WTC11 (cell line): Measurements from ENCODE around the gene LAPTM5.

Source experiments
- CREB1 ChIP-seq: sonication (generic); formaldehyde crosslinking; IDR thresholded peaks from 2 replicates; pipeline ENCODE4 v1.8.0; 2023; ENCODE audit warnings: mild to moderate bottlenecking, missing genetic modification reagents
- ESRRA ChIP-seq: sonication (generic); formaldehyde crosslinking; IDR thresholded peaks from 2 replicates; pipeline ENCODE4 v1.8.1; 2022; ENCODE audit warnings: mild to moderate bottlenecking, missing genetic modification reagents, borderline replicate concordance
- FOXP1 ChIP-seq: sonication (generic); formaldehyde crosslinking; IDR thresholded peaks from 2 replicates; pipeline ENCODE4 v1.8.0; 2022; ENCODE audit warnings: missing genetic modification reagents, mild to moderate bottlenecking, moderate library complexity, borderline replicate concordance
- TF ChIP-seq, protein P1 (sequence below): fragments of 200-600 bp; IDR thresholded peaks from 2 replicates; pipeline ENCODE4 v1.8.0; 2022; ENCODE audit warnings: antibody characterized with exemption
- TF ChIP-seq, protein P2 (sequence below): sonication (generic); formaldehyde crosslinking; IDR thresholded peaks from 2 replicates; pipeline ENCODE4 v1.8.1; 2023; ENCODE audit warnings: mild to moderate bottlenecking, moderate library complexity, missing genetic modification reagents

DNA sequence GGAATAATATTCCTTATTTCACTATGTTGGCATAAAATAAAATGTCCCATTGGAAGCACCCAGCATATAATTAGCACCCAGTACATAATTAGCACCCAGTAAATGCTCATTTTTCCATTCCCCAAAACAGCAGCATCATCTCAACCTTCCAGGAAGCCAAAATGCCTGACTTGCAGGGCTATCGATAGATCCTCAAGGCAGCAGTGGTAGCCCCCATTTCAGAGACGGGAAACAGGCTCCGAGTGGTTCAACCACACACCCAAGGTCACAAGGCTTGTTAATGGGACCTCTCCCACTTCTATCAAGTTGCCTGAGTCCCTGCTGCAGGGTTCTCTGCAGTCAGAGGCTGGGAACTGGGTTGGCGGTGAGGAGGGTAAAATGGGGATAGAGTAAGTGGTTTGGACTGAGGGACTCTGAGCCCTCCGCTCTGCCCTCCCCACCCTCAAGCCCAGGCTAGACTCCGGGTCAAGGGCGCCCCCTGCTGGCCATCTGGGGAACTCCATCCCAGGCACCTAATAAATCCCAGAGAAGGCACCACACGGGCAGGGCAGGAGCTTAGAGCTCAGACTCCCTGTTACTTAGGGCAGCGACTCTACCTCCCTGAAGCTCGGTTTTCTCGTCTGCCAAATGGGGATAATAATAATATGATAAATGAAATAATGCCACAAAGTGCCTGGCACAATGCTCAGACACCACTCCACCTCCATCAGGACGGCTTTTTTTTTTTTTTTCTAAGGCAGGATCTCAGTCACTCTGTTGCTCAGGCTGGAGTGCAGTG lies 21.9 kb upstream of the LAPTM5 start:
- TF ChIP-seq, protein P1, sequence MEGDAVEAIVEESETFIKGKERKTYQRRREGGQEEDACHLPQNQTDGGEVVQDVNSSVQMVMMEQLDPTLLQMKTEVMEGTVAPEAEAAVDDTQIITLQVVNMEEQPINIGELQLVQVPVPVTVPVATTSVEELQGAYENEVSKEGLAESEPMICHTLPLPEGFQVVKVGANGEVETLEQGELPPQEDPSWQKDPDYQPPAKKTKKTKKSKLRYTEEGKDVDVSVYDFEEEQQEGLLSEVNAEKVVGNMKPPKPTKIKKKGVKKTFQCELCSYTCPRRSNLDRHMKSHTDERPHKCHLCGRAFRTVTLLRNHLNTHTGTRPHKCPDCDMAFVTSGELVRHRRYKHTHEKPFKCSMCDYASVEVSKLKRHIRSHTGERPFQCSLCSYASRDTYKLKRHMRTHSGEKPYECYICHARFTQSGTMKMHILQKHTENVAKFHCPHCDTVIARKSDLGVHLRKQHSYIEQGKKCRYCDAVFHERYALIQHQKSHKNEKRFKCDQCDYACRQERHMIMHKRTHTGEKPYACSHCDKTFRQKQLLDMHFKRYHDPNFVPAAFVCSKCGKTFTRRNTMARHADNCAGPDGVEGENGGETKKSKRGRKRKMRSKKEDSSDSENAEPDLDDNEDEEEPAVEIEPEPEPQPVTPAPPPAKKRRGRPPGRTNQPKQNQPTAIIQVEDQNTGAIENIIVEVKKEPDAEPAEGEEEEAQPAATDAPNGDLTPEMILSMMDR: peak; percentile 100
- TF ChIP-seq ESRRA: no peak
- no peak for TF ChIP-seq CREB1 (CRISPR knock-in tag)
- no peak for TF ChIP-seq FOXP1 (CRISPR knock-in tag)
- TF ChIP-seq, protein P2, sequence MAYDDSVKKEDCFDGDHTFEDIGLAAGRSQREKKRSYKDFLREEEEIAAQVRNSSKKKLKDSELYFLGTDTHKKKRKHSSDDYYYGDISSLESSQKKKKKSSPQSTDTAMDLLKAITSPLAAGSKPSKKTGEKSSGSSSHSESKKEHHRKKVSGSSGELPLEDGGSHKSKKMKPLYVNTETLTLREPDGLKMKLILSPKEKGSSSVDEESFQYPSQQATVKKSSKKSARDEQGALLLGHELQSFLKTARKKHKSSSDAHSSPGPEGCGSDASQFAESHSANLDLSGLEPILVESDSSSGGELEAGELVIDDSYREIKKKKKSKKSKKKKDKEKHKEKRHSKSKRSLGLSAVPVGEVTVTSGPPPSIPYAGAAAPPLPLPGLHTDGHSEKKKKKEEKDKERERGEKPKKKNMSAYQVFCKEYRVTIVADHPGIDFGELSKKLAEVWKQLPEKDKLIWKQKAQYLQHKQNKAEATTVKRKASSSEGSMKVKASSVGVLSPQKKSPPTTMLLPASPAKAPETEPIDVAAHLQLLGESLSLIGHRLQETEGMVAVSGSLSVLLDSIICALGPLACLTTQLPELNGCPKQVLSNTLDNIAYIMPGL (CRISPR knock-in tag): no peak
